Hepatocyte (in vitro differentiated cells): ENCODE data around the gene LMOD1.

ENCODE experiments used
- EZH2phosphoT487 ChIP-seq: fragments of 200-600 bp; sonication (generic); IDR thresholded peaks from one replicate; pipeline ENCODE4 v1.6.1; 2018; ENCODE audit warnings: antibody characterized with exemption, mild to moderate bottlenecking, low read depth, moderate library complexity; ENCODE audit not compliant: unreplicated experiment, severe bottlenecking
- TF ChIP-seq, protein P1 (sequence below): fragments of 200-600 bp; sonication (generic); IDR thresholded peaks from 2 replicates; pipeline ENCODE4 v1.5.1; 2016; ENCODE audit warnings: antibody characterized with exemption, mild to moderate bottlenecking; ENCODE audit not compliant: poor library complexity

- TF ChIP-seq, protein P1, sequence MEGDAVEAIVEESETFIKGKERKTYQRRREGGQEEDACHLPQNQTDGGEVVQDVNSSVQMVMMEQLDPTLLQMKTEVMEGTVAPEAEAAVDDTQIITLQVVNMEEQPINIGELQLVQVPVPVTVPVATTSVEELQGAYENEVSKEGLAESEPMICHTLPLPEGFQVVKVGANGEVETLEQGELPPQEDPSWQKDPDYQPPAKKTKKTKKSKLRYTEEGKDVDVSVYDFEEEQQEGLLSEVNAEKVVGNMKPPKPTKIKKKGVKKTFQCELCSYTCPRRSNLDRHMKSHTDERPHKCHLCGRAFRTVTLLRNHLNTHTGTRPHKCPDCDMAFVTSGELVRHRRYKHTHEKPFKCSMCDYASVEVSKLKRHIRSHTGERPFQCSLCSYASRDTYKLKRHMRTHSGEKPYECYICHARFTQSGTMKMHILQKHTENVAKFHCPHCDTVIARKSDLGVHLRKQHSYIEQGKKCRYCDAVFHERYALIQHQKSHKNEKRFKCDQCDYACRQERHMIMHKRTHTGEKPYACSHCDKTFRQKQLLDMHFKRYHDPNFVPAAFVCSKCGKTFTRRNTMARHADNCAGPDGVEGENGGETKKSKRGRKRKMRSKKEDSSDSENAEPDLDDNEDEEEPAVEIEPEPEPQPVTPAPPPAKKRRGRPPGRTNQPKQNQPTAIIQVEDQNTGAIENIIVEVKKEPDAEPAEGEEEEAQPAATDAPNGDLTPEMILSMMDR, result no peak
- TF ChIP-seq EZH2phosphoT487, result no peak
Observed at GRCh38 chr1:201933840-201934430, 12.4 kb downstream of the LMOD1 start.
